Inflammatory macrophage (primary cell): Measurements from ENCODE around the gene NUB1.
A peak's percentile ranks its signal among the peaks of the same experiment; 100 is the strongest.

Experiments used
- DNase-seq, 2 donors: peaks; one replicate each; pipeline ENCODE4 v3.0.0-alpha.2; 2020 to 2022

NUB1 gene

GRCh38 chr7:151408498-151408838 lies 66.9 kb downstream of the NUB1 start:
- no peak for DNase-seq

- DNase-seq = peak in 1 of 2 donors; percentile 17
These were observed 67.4 kb downstream of the NUB1 start for GRCh38 chr7:151408839-151409666.

- DNase-seq = no peak
These were observed 68.2 kb downstream of the NUB1 start, which contains the start of gene WDR86 for GRCh38 chr7:151409667-151410404. Gene WDR86 (minus strand): TSS chr7:151410038. CDS start chr7:151409589, 449 bp downstream.

- no peak for DNase-seq
These were observed 69.1 kb downstream of the NUB1 start for GRCh38 chr7:151410405-151411390.

- DNase-seq = no peak
These were observed 69.9 kb downstream of the NUB1 start for GRCh38 chr7:151411551-151411950.

- DNase-seq = no peak
These were observed 70.7 kb downstream of the NUB1 start for GRCh38 chr7:151412318-151412717.

- DNase-seq = no peak
These were observed 71.6 kb downstream of the NUB1 start for GRCh38 chr7:151413241-151413640.

GRCh38 chr7:151415375-151416105 lies 73.9 kb downstream of the NUB1 start:
- peak; percentile 75 to 96 for DNase-seq

- peak in 1 of 2 donors; percentile 26 for DNase-seq
These were observed 74.7 kb downstream of the NUB1 start for GRCh38 chr7:151416112-151416940.

GRCh38 chr7:151416941-151417315 lies 75.3 kb downstream of the NUB1 start:
- DNase-seq = peak; percentile 8 to 20

- no peak for DNase-seq
These were observed 78.5 kb downstream of the NUB1 start for GRCh38 chr7:151420144-151420543.

- DNase-seq = no peak
These were observed 80.6 kb downstream of the NUB1 start for GRCh38 chr7:151422212-151422611.

- no peak for DNase-seq
These were observed 81.6 kb downstream of the NUB1 start for GRCh38 chr7:151423226-151423625.

GRCh38 chr7:151423936-151424335 lies 82.3 kb downstream of the NUB1 start:
- no peak for DNase-seq

- no peak for DNase-seq
These were observed 83.2 kb downstream of the NUB1 start for GRCh38 chr7:151424799-151425198.

GRCh38 chr7:151425670-151426440 lies 84.2 kb downstream of the NUB1 start:
- DNase-seq = no peak

- no peak for DNase-seq
These were observed 84.9 kb downstream of the NUB1 start for GRCh38 chr7:151426441-151426903.

GRCh38 chr7:151426904-151427704 lies 85.5 kb downstream of the NUB1 start:
- no peak for DNase-seq

- DNase-seq = no peak
These were observed 86.2 kb downstream of the NUB1 start for GRCh38 chr7:151427705-151428377.
